A549 (cell line): ENCODE results near the gene UNC93A.

ENCODE experiments used
- CBX2 ChIP-seq: fragments of 200-600 bp; sonication (generic); IDR thresholded peaks from 2 replicates; pipeline ENCODE4 v1.6.1; 2016; ENCODE audit warnings: low read depth, mild to moderate bottlenecking, borderline replicate concordance
- CEBPB ChIP-seq, 2 experiments: fragments of >200 bp in 1 of 2; sonication (Bioruptor Twin) in 1 of 2; formaldehyde crosslinking in 1 of 2; IDR thresholded peaks; 2 replicates each; pipeline ENCODE4 v1.6.1; 2012 to 2016
- MYC ChIP-seq: IDR thresholded peaks from 2 replicates; pipeline ENCODE4 v1.6.1; 2012; ENCODE audit warnings: mild to moderate bottlenecking, inconsistent platforms, low read length, improper control_type of control experiment, borderline replicate concordance
- POLR2A ChIP-seq: IDR thresholded peaks from 2 replicates; pipeline ENCODE4 v1.6.1; 2012; ENCODE audit warnings: mild to moderate bottlenecking, low read length
- RCOR1 ChIP-seq: fragments of 150-350 bp; IDR thresholded peaks from 2 replicates; pipeline ENCODE4 v1.6.1; 2014; ENCODE audit warnings: antibody characterized with exemption, low read length, low read depth
- TP53 ChIP-seq: fragments of 250-450 bp; sonication (Bioruptor Pico); IDR thresholded peaks from 2 replicates; pipeline ENCODE4 v1.5.0; 2021; ENCODE audit warnings: mild to moderate bottlenecking, moderate library complexity
- TF ChIP-seq, protein P1 (sequence below): fragments of >200 bp; sonication (Bioruptor Twin); formaldehyde crosslinking; IDR thresholded peaks from 3 replicates; pipeline ENCODE4 v1.5.1; 2016
- TF ChIP-seq, protein P2 (sequence below): fragments of 200-600 bp; sonication (generic); IDR thresholded peaks from 2 replicates; pipeline ENCODE4 v1.6.1; 2016; ENCODE audit warnings: antibody characterized with exemption, mild to moderate bottlenecking, moderate library complexity

DNA sequence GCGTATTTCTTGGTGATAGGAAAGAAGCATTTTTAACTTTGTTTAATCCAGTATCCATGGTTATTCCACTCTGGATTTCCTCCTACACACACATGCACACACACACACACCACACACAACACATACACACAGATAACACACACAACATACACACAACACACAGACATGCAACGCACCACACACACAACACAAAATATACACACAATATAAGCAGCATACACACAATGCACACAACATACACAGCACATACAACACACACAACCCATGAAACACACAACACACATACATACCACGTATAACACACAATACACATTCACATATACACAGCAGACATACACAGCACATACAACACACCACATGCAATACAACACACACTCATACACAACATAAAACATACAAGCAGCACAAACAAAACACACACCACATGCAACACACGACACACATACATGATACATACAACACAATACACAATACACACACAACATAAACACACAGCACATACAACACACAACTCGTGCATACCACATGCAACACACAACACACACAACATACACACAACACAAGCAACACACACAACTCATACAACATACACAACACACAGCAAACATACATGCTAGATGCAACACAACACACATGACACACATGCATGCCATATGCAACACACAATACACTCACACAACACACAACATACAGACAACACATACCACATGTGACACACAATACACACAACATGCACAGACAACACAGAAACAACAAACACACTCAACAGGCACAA lies 46.7 kb downstream of the UNC93A start:
- no peak for TF ChIP-seq TP53 (CRISPR knock-in tag)
- TF ChIP-seq, protein P1, sequence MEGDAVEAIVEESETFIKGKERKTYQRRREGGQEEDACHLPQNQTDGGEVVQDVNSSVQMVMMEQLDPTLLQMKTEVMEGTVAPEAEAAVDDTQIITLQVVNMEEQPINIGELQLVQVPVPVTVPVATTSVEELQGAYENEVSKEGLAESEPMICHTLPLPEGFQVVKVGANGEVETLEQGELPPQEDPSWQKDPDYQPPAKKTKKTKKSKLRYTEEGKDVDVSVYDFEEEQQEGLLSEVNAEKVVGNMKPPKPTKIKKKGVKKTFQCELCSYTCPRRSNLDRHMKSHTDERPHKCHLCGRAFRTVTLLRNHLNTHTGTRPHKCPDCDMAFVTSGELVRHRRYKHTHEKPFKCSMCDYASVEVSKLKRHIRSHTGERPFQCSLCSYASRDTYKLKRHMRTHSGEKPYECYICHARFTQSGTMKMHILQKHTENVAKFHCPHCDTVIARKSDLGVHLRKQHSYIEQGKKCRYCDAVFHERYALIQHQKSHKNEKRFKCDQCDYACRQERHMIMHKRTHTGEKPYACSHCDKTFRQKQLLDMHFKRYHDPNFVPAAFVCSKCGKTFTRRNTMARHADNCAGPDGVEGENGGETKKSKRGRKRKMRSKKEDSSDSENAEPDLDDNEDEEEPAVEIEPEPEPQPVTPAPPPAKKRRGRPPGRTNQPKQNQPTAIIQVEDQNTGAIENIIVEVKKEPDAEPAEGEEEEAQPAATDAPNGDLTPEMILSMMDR, result no peak
- no peak for TF ChIP-seq POLR2A
- no peak for TF ChIP-seq CEBPB (IDR thresholded peaks at IDR 0.05)
- TF ChIP-seq MYC, result no peak
- TF ChIP-seq, protein P2, sequence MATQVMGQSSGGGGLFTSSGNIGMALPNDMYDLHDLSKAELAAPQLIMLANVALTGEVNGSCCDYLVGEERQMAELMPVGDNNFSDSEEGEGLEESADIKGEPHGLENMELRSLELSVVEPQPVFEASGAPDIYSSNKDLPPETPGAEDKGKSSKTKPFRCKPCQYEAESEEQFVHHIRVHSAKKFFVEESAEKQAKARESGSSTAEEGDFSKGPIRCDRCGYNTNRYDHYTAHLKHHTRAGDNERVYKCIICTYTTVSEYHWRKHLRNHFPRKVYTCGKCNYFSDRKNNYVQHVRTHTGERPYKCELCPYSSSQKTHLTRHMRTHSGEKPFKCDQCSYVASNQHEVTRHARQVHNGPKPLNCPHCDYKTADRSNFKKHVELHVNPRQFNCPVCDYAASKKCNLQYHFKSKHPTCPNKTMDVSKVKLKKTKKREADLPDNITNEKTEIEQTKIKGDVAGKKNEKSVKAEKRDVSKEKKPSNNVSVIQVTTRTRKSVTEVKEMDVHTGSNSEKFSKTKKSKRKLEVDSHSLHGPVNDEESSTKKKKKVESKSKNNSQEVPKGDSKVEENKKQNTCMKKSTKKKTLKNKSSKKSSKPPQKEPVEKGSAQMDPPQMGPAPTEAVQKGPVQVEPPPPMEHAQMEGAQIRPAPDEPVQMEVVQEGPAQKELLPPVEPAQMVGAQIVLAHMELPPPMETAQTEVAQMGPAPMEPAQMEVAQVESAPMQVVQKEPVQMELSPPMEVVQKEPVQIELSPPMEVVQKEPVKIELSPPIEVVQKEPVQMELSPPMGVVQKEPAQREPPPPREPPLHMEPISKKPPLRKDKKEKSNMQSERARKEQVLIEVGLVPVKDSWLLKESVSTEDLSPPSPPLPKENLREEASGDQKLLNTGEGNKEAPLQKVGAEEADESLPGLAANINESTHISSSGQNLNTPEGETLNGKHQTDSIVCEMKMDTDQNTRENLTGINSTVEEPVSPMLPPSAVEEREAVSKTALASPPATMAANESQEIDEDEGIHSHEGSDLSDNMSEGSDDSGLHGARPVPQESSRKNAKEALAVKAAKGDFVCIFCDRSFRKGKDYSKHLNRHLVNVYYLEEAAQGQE, result no peak
- no peak for TF ChIP-seq RCOR1
- no peak for TF ChIP-seq CBX2
